Keratinocyte (primary cell): ENCODE data around the gene ORMDL3.

Experiments used
- CTCF ChIP-seq, 3 experiments: IDR thresholded peaks in 1 of 3; conservative IDR thresholded peaks in 1 of 3; optimal IDR thresholded peaks in 1 of 3; 2 replicates in 2 of 3; 3 replicates in 1 of 3; pipeline versions ENCODE3 to v1.5.1; 2011; ENCODE audit warnings: low read length in 3 of 3, mild to moderate bottlenecking in 3 of 3, moderate library complexity in 2 of 3, control low read depth in 1 of 3, inconsistent platforms in 1 of 3; ENCODE audit not compliant: insufficient read depth in 2 of 3; ENCODE audit errors: extremely low read depth in 1 of 3
- EZH2 ChIP-seq: IDR thresholded peaks from one replicate; pipeline ENCODE4 v1.6.1; 2012; ENCODE audit warnings: inconsistent platforms, mild to moderate bottlenecking, low read length, moderate library complexity

DNA sequence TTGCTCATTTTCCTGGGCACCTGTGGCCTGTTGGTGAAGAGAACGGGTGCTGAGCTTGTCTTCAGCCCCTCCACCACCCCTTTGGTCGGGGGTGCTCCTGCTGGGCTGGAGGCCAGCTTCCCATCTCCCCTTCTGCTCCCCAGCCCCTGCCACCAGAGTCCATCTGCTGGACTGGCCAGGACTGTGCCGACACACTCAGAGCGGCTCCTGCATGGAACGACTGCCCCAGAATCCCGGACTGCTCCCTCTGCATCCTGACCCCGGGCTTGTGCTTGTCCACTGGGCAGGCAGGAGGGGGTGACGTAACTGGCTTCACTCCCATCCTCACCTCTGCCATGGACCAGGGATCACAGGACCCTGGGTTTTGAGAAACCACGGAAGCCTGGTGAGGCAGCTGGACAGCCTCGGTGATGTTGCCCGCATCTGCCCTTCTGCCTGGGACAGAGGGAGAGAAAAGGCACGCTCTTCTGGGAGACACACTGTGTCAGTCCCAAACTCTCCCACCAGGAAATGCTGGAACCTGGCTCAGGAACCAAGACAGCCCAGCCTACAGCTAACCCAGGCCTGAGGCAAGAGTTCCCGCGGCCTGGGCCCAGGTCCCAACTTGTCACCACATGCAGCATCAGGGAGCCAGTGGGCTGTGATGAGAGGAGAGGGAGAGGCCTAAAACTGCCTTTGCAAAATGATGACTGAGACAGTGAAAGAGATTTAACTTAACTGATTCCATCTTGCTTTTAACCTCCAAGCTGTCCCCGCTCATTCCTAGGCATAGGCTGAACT is 19.3 kb upstream of the ORMDL3 start:
- no peak for TF ChIP-seq CTCF (optimal IDR thresholded peaks at IDR 0.05 in 1 of 3, IDR thresholded peaks at IDR 0.05 in 1 of 3, conservative IDR thresholded peaks at IDR 0.05 in 1 of 3; ENCODE audit: extremely low read depth in 1 of 3, insufficient read depth in 2 of 3, low read length in 3 of 3)
- TF ChIP-seq EZH2: no peak
